Measurements from ENCODE around the gene NCAM1. TPM values are rescaled to one million over a fixed set of nuclear protein-coding genes. Genes with fewer than 3 reads are reported as not detected.

The NCAM1 gene
- polyA plus RNA-seq, 1 experiment, result 0.27 TPM

DNA sequence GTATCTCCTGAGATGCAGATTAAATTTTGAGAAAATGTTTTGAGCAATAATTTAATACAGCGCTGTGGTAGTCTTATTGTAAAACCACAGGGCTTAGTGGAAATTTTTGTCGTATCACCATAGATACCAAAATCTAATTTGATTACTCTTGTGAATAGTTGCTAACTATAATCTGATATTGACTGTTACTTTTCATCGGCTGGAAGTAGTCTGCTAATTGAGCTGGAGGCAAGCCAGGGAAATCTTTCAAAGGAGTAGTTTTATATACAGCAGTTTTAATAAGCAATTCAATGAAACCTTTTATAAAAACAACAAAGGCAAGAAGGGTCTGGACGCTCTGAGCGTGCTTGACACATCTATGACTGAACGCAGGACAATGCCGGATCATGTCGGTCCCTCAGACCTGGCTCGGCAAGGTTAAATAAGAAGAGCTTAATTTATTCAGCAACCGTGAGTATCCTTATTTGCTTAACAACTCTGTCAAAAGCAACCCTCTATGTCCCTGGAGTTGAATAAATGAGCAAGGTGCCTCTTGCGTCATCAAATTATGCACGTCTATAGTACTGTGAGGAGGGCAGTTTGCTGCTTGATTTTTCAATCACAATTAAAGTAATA, 121.2 kb downstream of the NCAM1 start:
- TF ChIP-seq, protein P1, sequence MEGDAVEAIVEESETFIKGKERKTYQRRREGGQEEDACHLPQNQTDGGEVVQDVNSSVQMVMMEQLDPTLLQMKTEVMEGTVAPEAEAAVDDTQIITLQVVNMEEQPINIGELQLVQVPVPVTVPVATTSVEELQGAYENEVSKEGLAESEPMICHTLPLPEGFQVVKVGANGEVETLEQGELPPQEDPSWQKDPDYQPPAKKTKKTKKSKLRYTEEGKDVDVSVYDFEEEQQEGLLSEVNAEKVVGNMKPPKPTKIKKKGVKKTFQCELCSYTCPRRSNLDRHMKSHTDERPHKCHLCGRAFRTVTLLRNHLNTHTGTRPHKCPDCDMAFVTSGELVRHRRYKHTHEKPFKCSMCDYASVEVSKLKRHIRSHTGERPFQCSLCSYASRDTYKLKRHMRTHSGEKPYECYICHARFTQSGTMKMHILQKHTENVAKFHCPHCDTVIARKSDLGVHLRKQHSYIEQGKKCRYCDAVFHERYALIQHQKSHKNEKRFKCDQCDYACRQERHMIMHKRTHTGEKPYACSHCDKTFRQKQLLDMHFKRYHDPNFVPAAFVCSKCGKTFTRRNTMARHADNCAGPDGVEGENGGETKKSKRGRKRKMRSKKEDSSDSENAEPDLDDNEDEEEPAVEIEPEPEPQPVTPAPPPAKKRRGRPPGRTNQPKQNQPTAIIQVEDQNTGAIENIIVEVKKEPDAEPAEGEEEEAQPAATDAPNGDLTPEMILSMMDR (IDR thresholded peaks at IDR 0.05; ENCODE audit: insufficient read depth, low read depth, low read length), result no peak
- POLR2A ChIA-PET, result no interaction called here

DNA sequence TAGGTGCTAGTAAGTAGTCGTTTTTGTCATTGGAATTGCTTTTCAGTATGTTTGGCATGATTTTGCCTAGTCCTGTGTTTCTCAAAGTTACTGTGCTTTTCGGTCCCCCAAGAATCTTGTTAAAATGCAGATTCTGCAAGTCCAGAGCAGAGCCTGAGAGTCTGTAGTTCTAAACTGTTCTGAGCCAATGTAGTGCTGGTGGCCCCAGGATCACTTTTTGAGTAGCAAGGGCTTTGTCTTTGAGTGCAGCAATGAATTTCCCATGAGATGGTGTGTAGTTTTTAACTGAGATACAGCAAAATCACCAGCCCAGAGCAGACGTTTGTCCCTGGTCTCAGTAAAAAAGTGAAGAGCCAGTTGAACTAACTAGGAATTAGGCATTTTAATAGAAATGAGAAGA, 122.4 kb downstream of the NCAM1 start:
- POLR2A ChIA-PET, result no interaction called here
- CTCF ChIA-PET, result no interaction called here
- Histone ChIP-seq H3K27me3 (ENCODE audit: control insufficient read depth, insufficient read depth, low read length) (no peaks in the 10 kb centered on the region), H3K4me3 (ENCODE audit: low read depth, low read length) (no peak overlapping the region), H3K36me3 (ENCODE audit: control insufficient read depth, insufficient read depth, low read length) (no peaks in the 10 kb centered on the region)
- DNase-seq (ENCODE audit: low read depth), result no peak
- TF ChIP-seq, protein P1 (IDR thresholded peaks at IDR 0.05; ENCODE audit: insufficient read depth, low read depth, low read length), result no peak

More for the DNA sequence above, 121.2 kb downstream of the NCAM1 start:
- H3K4me3 ChIP-seq (ENCODE audit: low read depth, low read length), result no peak overlapping the region
- DNase-seq (ENCODE audit: low read depth), result no peak
- no peaks in the 10 kb centered on the region for H3K27me3 ChIP-seq (ENCODE audit: control insufficient read depth, insufficient read depth, low read length)
- no peaks in the 10 kb centered on the region for H3K36me3 ChIP-seq (ENCODE audit: control insufficient read depth, insufficient read depth, low read length)
- CTCF ChIA-PET, result no interaction called here

DNA sequence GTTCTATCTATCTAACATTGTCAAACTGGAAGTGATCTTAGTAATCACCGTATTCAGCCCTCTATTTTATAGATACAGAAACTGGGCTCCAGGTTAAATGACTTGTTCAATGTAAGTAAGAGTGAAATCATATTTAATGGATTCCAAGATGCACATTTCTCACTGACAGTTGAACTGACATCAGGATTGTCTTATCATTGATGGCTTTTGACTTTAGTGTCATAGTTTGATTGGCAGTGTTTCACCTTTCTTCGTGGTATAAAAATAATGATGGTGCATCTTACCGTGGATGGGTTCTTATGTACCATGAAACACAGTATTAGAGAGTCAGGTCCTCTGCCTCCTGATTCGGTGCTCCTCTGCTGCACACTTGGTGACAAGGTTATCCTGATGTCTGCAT, 123.1 kb downstream of the NCAM1 start:
- no peak for DNase-seq (ENCODE audit: low read depth)
- H3K36me3 ChIP-seq (ENCODE audit: control insufficient read depth, insufficient read depth, low read length), result no peaks in the 10 kb centered on the region
- TF ChIP-seq, protein P1 (IDR thresholded peaks at IDR 0.05; ENCODE audit: insufficient read depth, low read depth, low read length), result no peak
- POLR2A ChIA-PET, result no interaction called here
- no peaks in the 10 kb centered on the region for H3K27me3 ChIP-seq (ENCODE audit: control insufficient read depth, insufficient read depth, low read length)
- no peak overlapping the region for H3K4me3 ChIP-seq (ENCODE audit: low read depth, low read length)
- CTCF ChIA-PET, result no interaction called here

DNA sequence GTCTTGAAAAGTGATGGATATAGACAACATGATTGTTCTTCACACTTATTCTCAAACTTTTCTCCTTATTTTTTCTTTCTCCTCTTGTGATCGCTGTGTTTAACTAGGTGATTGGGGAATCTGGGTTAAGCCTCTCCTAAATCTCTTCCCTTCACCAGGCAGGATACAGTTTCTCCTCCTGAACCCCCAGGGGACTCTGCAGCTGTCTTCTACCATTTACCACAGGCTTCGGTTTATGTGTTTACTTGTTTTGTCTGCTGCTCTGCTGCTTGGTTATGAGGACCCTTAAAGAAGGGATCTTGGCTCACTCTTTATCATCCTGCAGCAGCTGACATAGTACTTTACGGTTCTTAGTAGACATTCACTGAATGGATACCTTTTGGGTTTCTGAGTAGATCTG, 124.2 kb downstream of the NCAM1 start:
- Histone ChIP-seq H3K36me3 (ENCODE audit: control insufficient read depth, insufficient read depth, low read length) (no peaks in the 10 kb centered on the region), H3K27me3 (ENCODE audit: control insufficient read depth, insufficient read depth, low read length) (no peaks in the 10 kb centered on the region), H3K4me3 (ENCODE audit: low read depth, low read length) (no peak overlapping the region)
- TF ChIP-seq, protein P1 (IDR thresholded peaks at IDR 0.05; ENCODE audit: insufficient read depth, low read depth, low read length), result no peak
- DNase-seq (ENCODE audit: low read depth), result no peak
- ChIA-PET CTCF (no interaction called here), POLR2A (no interaction called here)

DNA sequence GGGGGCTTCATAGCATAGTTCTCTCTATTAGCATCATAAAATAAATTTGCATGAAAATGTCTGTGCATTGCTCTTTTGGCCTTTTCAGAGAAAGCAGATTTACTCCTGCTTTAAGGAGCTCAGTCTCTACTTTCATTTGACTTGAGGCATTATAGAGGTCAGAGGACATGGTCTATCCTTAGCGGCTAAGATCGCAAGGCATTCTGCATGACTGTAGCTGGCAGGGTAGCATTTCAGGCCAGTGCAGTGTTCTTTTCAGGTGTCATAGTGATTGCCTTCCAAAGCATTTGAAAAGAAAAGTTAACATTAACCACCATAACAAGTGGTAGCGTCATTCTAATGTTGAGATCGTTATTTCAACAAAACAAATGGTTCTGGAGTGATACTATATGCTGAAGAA, 126.5 kb downstream of the NCAM1 start:
- no peak overlapping the region for H3K4me3 ChIP-seq (ENCODE audit: low read depth, low read length)
- H3K36me3 ChIP-seq (ENCODE audit: control insufficient read depth, insufficient read depth, low read length), result no peaks in the 10 kb centered on the region
- POLR2A ChIA-PET, result no interaction called here
- no peak for DNase-seq (ENCODE audit: low read depth)
- CTCF ChIA-PET, result no interaction called here
- TF ChIP-seq, protein P1 (IDR thresholded peaks at IDR 0.05; ENCODE audit: insufficient read depth, low read depth, low read length), result no peak
- no peaks in the 10 kb centered on the region for H3K27me3 ChIP-seq (ENCODE audit: control insufficient read depth, insufficient read depth, low read length)
